HG03457 (cell line): ENCODE measurements around the gene PIP5K1B.
"Not testable (repeated sequence)": the region's sequence is repeated elsewhere in the genome, so short reads cannot be mapped to it uniquely, and the experiment has no call there.

Experiments used
- ATAC-seq: cut with Tn5 transposase; IDR thresholded peaks from one replicate; pipeline ENCODE4 v1.9.1; 2021; ENCODE audit warnings: moderate number of reproducible peaks; ENCODE audit not compliant: unreplicated experiment

The PIP5K1B gene

DNA sequence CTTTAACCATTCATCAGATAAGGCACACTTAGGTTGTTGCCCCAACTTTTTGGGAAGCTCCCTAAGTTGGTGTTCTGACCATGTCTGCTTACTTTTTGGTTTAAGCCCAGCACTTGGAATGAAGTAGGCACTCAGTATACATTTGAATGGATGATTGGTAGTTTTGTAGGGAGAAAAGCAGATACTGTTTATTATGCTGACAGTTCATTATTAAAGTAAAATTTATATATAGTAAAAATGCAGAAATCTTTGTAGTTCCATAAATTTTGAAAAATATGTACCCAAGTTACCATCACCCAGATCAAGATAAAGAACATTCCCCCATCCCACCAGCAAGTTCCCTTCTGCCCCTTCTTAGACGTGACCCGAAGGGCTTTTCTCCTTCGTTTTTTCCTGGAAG, 273.5 kb downstream of the PIP5K1B start:
- ATAC-seq: no peak

DNA sequence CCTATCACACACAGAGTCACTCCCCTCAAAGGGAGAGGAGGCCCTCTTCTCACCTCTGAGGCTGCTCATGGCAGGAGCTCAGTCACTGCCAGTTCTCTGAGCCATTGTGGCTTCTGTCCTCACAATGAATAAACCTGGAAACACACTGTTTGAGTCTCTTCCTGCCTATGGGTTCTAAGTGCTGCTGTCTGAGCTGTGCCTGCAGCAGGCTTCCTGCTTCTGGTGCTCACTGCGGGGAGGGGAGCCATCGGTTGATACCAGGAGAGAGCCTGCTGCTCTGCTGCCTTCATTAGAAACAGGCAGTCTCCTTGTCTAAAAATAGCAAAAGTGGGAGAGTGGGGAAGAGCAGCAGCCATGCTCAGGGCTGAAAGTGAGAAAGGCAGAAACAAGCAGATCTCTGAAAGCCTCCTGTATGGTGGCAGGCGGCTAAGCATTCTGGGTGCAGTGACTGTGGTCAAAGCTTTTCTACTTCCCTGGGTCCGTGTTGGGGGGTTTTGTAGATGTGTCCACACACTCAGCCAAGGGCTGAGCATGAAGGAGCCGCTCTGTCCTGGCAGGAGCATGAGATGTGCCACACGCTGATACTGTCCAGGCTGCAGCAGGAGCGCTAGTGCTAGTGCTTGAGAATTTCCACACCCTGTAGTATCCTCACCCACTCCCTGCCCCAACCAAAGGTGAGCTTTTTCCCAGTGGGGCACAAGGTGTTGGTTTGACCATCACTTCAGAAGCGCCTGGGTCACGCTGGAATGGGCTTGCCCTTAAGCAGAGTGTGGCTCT, 274.7 kb downstream of the PIP5K1B start:
- no peak for ATAC-seq

DNA sequence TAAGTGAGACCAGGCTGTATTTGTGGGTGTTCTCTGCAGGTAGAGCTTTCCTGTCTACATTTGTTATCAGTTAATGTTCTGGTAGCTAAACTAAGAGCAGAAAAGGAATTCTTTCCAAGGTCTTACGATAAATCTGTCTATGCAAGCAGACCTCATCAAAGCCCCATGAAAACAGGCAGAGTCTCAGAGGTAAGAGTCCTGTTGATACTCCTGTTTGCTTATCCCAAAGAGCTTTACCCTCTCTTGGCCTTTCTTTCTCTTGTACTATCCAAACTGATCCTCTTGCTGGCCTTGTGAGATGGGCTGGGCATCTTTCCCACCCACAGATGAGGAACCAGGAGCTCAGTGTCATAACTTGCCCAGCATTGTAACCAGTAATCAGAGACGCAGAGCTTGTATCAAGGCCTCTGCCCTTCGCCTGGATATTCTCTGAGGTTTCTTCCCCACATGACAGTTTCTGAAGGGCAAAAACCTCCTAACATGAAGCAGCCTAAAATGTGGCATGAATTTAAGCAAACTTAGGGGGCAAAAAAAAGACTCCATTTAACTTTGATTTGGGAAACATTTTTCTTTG, 275.4 kb downstream of the PIP5K1B start:
- no peak for ATAC-seq

DNA sequence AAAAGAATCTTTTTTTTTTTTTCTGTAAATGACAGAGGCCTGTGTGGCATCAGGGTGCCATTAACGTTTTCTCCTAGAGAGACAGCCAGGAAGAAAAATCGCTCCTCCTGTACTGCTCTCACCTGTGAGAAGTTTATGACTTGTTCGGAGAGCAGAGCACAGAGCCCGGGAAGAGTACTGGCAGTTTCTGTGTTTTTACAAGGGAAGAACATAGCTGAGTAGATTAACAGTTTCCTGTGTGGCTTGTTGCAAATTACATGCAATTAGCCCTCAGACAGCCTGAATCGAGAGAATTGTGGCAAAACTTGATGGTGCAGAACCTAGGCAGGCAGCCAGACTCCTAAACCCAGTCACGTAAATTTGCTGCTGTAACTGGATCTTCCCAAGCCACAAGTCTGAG, 276.7 kb downstream of the PIP5K1B start:
- peak; percentile 37 for ATAC-seq

DNA sequence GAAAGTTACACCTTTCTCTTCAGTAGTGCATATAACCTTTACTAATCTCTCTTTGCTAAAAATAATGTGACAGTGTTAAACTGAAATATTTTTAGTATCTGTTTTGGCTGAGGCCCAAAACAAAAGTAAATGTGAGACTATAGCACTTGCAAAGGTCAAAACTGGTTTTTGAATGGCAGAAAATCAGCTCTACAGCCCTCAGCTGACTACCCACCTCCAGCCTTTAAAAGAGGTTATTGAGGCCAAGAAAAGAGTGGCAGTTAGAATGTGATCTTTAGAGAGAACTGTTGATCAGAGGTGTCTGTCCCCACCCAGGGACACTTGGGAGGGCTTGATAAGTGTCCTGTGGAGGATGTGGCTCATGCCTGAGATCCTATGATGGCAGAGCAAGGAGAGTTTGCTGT, 278.0 kb downstream of the PIP5K1B start:
- ATAC-seq: no peak

DNA sequence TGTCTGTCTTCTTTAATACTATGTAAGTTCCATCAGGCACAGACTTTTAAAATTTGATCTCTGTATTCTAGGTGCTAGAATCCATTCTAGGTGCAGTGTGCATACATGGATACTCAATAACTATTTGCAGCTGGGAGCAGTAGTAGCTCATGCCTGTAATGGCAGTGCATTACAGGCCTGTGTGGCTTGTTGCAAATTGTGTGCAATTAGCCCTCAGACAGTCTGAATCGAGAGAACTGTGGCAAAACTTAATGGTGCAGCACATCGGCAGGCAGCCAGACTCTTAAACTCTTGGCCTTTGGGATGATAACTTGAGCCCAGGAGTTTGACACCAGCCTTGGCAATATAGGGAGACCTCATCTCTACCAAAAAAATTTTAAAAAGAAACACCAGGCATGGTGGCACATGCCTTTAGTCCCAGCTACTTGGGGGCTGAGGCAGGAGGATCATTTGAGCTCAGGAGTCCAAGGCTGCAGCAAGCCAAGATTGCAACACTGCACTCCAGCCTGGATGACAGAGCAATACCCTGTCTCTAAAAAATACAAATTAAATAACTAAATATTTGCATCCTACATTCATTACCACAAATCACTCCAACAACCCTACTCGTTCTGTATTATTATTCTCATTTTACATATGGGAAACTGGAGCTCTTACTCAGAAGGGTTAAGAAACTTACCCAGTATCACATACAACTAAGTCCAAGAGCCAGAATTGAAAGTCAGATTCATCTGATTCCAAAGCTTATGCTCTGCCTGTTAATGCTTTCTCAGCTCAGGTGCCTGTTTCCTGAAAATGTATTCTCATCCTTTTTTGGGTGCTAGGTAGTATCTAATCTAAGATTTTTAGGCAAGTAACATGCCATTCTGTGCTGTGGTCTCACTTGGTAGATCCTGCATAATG, 278.7 kb downstream of the PIP5K1B start:
- no peak for ATAC-seq

DNA sequence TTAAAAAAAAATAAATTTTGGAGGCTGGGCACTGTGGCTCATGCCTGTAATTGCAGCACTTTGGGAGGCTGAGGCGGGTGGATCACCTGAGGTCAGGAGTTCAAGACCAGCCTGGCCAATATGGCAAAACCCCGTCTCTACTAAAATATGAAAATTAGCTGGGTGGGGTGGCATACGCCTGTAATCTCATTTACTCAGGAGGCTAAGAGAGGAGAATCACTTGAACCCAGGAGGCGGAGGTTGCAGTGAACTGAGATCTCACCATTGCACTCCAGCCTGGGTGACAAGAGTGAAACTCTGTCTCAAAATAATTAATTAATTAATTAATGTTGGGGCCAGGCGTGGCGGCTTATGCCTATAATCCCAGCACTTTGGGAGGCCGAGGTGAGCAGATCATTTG, 281.9 kb downstream of the PIP5K1B start:
- not testable (repeated sequence) for ATAC-seq

DNA sequence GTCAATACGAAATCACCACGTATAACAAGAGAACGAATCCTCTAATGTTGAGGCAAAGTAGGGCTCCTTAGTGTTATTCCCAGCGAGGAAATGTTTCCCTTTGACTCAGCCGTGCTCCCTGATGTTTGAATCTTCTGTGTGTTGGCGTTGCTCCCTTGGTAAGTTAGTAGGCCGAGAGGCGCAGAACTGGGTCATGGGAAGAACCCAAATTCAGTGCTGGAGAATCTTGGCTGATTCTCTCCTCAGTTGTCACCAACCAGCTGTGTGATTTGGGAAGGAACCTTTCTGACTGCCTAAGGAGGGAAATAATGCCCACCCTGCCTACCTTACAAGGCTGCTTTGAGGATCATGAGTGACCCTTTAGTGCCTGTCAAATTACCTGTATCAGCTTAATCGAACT, 286.4 kb downstream of the PIP5K1B start:
- ATAC-seq: no peak

DNA sequence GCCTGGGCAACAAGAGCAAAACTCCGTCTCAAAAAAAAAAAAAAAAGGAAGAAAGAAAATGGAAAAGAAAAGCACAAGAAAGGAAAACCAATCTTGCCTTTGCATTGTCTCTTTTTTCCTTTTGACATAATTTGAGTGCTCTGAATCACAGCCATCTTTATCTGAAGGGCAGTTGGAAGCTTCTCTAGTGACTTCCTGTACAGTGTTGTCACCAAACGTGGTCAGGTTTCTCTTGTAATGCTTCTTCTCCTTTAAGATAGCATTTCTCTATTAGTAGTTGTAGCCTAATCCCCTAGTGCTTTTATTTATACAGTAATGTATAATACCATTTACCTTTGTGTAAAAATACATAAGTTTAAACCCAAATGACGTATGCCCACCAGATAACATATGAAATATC, 290.7 kb downstream of the PIP5K1B start:
- no peak for ATAC-seq

DNA sequence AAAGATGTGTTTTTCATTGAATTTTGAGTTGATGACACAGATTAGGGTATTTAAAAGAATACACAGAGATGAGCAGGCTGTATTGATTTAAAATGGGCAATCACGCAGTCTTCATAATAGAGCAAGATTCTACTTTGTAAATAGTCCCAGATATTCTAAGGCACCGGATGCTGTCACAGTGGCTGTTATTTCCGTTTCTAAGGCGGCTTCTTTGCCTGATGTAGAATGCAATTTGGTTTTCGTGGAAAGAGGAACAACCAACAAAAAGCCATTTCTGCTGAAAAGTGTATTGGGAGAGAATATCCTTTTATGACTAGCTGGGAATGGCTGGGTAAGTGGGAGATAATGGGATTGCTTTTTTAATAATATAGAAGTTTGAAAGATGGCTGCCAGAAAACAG, 291.4 kb downstream of the PIP5K1B start:
- ATAC-seq: no peak

DNA sequence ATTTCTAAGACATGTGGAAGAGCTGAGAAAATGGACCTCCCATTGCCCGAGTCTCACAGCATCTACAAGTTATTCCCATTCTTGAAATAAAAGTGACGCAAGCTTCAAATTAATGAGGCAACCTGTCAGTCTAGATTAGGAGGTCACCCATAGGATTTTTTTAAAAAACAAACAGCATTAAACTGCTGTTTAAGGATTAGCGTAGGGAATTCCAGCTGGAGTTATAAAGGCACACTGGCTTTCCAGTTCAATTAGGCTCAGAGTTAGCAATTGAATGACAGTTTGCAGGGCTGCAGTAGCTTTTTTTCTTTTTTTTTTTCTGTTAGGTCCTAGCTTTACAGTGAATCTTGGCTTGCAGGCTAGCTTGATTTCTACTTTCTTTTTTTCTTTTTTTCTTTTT, 292.6 kb downstream of the PIP5K1B start:
- ATAC-seq: no peak

DNA sequence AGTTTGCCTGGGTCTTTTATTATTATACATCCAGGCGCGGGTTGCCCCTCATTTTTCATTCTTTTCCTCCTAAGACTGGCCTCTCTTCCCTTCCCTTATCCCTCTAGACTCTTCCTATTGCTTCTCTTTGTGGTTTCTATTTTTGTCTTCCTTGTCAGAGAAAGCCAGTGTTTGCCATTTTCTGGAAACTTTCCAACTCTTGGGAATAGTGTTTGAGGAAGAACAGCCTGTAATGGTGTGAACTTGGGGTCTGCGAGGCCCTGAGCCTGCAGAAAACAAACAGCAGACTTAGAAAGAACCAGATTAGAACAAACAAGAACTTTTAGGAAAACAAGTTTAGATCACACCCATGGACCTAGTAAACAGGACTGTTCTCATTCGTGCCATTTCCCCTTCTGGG, 293.3 kb downstream of the PIP5K1B start:
- no peak for ATAC-seq

DNA sequence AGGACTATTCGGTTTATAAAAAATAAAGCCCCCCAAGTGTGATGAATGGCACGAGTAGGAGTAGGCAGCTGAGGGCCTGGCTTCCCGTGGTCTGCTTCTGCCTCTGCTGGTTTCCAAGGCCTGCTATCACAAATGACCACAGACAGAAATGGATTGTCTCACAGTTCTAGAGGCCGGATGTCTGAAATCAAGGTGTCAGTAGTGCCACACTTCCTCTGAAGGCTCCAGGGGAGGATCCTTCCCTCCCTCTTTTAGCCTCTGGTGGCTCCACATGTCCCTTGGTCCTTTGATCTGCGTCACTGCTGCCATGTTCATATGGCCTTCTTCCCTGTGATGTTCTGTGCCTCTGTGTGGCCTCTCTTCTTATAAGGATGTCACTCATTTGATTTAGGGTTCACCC, 293.8 kb downstream of the PIP5K1B start:
- no peak for ATAC-seq

DNA sequence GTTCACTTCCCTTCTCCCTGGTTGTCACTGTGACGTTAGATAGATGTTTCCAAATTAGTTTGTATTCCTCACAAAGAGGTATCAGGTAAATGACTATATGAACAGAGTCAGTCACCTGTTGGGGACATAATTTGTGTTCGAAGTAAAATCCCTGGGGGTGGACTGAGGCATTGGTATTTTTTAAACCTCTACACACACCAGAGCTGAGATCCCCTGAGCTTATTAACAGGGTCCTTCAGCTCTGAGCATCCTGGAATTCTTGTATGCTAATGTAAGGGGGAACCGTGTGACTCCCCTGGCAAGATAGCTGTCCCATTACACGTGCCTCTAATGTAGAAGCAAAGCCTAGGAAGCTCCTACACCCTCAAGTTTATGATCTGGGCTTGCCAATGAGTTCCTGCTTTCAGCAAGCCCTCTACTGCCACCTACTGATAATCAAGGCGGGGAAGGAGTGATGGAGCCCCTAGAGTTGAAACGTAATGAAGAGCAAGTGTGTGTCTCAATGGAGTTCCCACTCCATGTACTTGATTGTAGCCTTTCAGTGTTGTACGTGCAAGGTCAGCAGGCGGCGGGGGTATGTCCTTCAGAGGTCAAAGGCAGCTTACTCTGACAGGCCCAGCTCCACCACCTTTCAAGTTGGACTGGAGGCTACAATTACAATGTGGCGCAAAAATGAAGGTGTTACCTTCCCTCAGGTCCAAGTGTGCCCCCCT, 294.5 kb downstream of the PIP5K1B start:
- no peak for ATAC-seq

DNA sequence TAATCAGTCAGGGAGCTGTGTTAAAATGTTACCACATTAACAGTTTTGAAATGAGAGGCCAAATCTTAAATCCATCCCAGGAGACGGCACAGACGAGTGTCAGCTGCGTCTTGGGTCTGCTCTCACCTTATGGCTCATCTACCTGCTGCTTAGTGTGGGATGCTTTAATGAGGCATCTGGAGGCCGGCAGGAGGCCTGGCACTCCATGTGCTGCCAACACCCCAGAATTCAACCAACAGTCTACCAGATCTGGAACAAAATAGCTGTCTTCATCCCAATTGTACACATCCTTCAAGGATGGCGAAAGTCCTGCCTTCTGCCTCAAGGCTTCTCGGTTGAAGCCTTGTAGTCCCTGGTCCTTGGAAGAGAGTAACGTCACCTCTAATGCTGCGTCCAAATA, 296.9 kb downstream of the PIP5K1B start:
- no peak for ATAC-seq

DNA sequence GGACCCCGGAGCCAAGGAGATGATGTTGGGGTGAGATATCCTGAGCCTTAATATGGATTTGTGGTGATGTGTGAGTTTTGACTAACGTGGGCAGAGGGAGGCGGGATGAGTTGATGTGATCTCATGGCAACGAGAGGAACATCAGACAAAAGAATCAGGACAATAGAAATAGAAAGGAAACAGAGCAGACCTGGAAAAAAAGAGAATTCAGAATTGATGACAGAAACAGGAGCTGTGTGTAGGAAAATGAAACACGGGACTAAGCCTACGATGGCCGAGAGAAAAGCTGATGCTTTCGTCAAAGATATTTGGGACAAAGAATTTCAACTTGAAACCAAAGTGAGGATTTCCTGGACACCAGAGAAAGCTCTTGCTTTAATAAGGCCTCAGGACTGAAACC, 298.0 kb downstream of the PIP5K1B start:
- ATAC-seq: no peak

DNA sequence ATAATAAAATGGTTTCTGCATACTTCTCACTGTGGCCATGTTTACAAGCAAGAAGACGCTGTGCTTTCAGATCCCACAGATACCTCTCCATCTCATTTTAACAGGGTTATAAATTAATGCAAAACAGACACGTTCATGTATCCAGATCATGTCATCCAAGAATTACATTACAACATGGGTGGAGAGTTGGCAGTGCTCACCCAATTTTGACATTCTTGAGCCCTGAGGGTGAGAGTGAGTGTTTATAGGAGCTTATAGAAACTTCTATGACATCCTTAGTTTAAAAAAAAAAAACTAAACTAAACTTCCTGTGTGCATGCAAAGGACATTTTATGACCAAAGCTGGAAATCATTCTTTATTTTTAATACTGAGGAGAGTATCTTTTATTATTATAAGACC, 299.8 kb downstream of the PIP5K1B start:
- ATAC-seq: no peak

DNA sequence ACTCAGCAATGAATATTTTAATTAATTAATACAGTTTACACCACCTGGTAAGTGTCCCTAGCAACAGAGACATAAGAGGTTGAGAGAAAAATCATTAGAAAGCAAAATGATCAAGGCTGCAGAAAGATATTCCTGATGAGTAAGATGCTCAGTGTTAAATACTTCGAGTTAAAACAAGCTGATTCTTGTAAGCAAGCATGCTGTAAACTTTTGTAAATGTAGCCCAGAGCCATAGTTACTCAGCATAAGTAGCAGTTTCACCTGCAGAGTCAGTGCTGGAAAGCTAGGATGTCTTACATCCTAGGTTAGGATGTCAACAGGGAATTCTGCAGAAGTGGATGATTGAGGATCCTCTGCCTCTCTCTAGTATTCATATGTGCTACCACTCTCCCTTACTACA, 304.7 kb downstream of the PIP5K1B start:
- ATAC-seq: no peak

DNA sequence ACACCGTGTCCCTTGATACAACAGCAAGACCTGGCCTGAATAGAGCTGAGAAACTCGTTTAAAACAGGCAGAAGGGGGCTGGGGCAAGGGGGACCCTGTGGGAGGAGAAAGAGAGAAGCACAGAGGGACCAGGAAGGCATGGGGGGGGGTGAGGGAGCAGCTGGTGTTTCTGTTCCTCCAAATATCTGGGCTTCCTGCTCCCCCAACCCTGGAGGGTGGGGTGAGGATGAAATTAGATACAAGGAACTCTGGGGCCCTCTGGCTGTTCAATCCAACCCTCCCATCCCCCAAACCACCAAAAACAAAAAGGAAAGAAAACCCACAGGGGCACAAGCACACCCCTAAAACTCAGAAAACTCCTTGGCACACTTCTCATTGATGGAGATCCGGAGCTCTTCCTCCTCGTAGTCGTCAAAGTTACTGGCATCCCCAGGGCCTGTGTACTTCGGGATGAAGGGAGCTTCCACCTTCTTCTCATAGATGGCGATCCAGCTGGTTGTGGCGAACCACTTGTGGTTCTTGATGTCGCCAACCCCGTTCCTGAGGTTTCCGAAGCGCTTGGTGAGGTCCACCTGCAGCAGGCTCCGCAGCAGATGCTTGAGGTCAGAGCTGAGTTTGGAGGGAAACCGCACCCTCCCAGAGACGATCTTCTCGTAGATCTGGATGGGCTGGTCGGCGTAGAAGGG, 307.8 kb downstream of the PIP5K1B start:
- ATAC-seq: no peak

DNA sequence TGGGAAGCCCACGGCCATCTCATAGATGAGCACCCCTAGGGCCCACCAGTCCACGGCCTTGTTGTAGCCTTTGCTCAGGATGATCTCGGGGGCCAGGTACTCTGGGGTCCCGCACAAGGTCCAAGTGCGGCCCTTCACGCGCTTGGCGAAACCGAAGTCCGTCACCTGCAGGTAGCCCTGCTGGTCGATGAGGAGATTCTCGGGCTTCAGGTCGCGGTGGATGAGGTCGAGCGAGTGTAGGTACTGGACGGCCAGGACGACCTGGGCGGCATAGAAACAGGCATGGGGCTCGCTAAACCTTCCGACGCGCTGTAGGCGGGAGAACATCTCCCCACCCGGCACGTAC, 308.3 kb downstream of the PIP5K1B start:
- ATAC-seq: no peak

DNA sequence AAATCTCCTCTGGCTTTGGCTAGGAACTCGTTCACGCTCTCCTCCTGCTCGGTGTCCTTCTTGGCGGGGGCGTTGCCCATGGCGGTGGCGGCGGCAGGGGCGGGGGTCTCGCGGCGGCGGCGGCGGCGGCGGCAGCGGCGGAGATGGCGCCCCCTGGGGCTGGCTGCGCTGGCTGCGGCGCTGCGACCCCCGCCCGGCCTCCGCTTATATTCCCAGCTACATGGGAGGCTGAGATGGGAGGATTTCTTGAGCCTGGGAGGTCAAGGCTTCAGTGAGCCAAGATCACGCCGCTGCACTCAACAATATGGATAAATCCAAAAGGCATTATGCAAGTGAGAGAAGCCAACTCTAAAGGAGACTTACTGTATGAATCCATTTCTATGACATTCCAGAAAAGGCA, 309.0 kb downstream of the PIP5K1B start, which contains the start of gene PRKACG:
Gene PRKACG (minus strand): TSS at position 101 of the 400 bp plus-strand sequence. CDS start 21 bp downstream, at position 80.
- ATAC-seq: no peak
